Stimulated activated CD4-positive, alpha-beta T cell treated with anti-CD3 and anti-CD28 coated beads, TNF-alpha, amount 100 ng/mL, for 1 hour (primary cell): ENCODE results near the gene SLC2A4.
"Not testable (repeated sequence)": the region's sequence is repeated elsewhere in the genome, so short reads cannot be mapped to it uniquely, and the experiment has no call there.

ENCODE experiments used
- DNase-seq, 3 donors: peaks; one replicate each; pipeline ENCODE4 v3.0.0-alpha.2; 2020; ENCODE audit warnings: low read depth in 3 of 3, low spot score in 1 of 3

The SLC2A4 gene

DNA sequence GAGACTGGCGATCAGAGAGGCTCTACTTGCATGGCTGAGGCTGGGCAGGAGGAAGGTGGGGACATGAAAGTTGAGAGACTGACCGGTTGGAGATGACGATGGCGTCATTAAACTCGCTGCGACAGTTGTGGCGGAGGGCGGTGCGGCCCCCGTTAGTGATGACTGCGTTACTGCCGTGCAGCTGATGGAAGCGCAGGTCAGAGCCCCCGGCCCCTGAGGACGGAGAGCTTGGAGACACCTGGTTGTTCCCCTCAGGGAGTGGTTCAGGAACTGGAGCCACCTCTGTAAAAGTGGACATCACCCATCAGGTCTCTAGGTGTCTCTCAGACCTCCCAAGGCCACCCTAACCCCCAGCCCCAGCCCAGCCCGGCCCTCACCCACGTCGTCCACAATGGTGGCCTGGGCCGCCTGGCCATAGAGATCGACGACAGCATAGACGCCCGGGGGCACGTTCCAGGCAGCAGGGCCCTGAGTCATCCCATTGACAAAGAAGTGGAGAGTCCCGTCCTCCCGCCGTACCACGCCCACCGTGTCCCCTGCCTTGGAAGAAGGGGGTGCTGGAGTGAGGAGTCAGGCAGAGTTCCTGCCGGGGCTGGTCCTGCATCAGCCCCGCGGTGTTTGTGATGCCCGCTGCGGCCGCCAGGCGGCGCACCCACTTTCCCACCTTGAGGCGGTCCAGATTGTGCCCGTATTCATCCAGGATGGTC lies 42.4 kb downstream of the SLC2A4 start:
- DNase-seq: peak in 2 of 3 donors; percentile 40 to 59

DNA sequence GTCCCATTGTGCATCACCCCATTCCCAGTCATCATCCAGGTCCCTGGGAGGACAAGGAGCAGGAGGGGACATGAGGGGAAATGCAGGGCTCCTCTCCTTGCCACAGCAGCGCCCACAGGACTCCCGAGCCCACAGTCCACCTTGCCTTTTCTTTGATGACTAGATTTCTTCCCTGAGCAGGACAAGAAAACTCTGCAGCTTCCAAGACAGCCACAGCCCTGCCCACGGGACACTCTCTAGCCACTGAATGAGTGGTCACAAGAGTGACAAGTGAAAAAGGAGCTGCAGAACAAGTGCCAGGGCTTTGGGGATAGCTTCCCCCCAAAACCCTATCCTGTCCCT lies 42.9 kb downstream of the SLC2A4 start:
- DNase-seq: no peak

DNA sequence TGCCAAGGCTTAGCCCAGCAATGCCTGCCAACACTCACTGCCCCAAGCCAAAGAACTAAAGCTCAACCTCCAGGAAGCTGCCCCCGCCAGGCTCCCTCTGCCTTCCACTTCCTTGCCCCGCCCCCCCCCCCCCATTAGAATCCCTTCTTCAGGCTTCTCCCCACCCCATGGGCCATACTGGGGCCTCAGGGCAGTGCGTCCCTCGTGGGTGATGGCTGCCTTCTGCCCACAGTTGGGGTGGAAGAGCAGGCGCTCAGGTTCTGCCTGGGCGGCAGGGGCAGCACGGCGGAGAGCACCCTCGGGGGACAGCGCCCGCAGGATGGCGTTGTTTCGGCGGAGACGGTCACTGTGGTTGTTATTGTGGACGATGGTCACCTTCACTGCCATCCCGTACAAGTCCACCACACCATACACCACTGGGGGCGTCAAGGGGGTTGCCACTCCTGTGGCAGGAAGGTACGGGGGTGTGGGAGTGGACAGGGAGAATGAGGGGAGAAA lies 43.6 kb downstream of the SLC2A4 start:
- no peak for DNase-seq

DNA sequence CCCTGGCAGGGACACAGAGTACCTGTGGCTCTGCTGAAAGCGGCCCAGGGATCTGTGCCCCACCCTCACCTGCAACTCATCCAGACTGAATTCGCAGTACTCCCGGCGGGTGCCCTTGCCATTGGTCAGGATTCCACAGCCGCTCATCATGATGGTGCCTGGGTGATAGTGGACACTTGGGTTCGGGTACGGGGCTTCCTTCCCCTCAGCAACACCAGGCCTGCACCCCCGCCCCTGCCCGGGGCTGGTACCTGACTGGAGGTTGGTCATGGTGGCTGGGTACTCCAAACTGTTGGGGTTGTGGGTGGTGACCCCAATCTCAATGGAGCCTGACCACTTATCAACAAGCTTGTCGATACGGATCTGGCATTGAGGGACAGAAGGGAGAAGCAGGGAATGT lies 44.7 kb downstream of the SLC2A4 start:
- no peak for DNase-seq

DNA sequence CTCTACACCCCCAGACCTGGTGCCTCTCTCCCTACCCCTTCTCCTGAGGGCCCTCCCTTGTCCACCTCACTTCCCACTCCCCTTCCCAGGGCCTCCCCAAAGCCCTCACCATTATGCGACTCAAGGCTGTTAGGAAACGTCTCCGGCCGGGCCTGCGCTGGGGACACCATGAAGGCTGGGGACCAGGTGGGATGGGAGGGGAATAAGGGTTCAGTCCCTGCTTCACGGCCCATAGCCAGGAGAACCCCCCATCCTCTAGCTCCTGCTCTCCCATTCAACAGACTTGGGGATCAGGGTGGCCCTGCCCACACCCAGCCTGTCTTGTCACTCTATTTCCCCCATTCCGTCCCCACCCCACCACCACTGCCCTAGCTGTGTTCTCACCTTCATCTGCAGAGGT lies 45.5 kb downstream of the SLC2A4 start:
- DNase-seq: no peak

DNA sequence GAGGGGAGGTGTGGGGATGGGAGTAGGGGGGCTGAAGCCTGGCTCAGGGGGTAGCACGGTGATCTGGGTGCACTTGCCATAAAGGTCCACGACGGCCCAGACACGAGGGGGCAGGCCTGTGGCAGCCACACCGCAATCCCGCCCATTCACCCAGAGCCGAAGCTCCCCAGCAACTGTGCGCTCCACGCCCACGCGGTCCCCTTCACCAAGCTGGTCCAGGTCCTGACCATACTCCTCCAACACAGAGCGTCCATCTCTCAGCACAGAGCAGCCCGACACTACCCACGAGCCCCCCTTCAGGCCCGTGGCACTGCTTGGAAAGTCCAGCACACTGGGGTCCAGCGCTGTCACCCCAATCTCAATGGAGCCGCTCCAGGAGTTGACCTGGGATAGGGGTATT lies 46.0 kb downstream of the SLC2A4 start:
- no peak for DNase-seq

DNA sequence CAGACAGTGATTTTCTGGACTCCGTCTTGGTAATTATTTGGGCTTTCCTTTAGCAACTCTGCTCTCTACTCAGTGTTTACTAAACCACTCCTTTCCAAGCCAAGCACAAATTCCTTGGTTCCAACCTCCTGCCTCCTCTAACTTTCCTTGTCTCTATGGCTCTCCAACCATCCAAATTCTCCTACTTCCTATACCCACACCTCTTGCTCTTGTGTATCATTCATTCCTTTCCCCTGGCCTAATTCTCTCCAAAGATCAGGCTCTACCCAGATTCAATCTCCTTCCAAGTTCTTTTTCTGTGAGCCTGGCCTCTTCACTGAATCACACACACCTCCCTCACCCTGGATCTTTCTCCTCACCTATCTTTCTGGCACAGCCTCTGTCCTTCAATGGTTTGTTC lies 46.5 kb downstream of the SLC2A4 start:
- no peak for DNase-seq

DNA sequence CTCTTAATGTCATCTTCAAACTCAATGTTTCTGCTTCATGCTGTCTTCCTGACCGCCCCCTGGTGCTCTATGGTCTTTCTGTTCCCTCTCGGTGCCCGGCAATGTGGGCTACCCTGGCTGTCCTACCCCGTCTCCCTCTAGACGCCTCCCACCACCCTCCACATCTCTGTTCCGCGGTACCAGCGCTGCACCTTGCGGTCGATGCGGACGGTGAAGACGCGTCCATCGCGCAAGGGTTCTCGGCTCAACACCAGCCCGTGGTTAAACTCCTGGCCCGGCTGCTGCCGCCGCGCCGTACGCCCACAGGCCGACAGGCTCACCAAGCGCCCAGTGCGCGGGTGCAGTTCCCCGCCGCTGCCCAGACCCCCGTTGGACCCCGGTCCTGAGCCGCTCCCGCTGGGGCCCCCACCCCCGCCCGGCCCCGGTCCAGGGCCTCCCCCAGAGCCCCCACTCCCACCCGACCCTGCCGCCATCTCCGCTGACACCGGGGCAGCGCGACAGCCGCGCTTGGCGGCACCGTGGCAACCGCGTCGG lies 47.4 kb downstream of the SLC2A4 start, which contains the start of gene NEURL4:
NEURL4 (minus strand) TSS at position 496 of the 534 bp plus-strand sequence; CDS start at position 473, 23 bp downstream.
- DNase-seq: no peak

DNA sequence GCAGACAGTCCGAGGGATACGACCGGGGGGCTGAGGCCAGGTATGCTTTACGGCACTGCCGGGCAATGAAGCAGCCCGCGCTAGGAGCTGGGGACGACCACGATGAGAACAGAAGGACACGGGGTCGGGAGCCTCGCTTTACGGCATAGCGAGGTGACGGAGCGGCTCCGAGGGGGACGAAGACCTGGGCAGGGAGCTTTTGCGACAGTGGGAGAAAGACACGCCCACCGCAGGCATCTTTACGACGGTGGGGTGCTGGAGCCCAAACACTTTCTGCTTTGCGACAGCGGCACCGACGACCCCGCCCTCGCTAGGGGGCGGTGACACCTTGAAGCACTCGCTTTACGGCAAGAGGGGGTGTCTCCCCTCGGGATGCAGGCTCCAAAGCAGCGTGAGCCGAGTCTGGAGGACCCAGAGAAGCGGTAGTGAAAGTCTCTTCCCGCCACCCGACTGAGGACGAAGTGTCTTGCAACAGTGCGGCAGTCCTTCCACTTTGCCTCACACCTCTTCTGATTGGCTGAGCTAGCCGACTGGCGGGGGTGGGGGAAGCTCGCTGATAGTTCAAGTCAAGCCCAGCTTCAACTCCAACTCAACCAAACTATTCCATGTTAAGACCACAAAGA lies 48.0 kb downstream of the SLC2A4 start:
- DNase-seq: peak; percentile 84 to 90 (median 87)

DNA sequence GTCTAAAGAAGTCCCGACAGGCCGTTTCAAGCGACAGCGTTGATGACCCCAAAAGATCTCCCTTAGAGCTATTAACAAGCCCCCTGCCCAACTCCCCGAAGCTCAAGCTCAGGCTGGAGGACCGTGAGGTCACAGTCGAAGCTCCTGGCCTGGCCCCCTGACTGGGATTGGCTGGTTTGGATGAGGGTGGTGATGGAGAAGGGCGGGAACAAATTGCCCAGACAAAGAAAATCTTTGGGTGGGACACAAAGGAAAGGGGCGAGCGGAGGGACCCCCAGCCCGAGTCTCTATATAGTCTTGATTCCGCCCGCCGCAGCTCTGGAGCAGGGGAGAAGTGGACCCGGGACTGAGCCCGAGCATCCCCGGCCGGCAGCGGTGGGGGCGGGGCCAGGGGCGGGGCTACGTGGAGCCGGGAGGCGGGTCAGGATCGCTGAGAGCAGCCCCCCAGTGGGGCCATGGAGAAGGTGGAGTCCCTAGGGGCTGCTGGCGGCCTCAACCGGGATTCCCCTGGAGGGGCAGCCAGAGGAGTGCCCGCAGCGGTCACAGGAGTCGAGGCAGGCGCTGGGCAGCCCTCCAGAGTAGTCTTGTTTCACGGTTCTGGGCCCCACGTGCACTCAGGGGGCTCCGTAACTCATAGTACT lies 48.6 kb downstream of the SLC2A4 start:
- peak in 2 of 3 donors; percentile 44 to 68 for DNase-seq

DNA sequence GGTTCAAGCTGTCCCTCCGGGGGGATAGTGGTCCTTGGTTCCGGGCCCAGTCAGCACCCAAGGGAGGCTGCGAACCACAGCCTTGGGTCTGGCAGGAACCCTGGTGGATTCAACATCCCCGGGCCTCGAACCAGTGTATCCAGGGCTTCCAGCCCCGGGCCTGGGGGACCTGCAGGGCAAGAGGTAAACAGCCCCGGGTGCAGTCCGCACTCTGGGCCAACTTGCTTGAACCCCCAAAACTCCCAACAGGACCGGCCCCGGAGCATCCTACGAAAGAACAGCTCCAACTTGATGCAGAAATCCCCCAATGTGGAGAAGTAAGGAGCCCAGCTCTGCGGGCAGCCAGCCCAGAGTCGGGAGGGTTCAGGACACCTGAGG lies 49.1 kb downstream of the SLC2A4 start:
- no peak for DNase-seq

DNA sequence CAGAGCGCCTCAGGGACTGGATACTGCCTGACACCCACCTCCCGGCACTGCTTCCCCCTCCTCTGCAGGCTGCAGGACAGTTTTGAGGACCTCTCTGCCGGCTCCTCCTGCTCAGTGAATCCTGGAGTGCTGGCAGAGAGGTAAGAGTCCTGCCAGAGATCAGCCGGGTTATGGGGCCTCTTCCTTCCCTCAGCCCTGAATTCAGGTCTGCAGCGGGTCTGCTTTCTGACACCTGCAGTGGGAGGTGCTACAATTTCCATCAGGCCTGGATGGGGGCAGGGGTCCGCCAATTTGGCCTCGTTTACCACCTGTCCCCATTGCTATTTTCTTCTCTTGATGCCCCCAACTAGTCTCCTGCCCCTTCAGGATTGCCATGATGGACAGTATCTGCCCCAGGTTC lies 50.6 kb downstream of the SLC2A4 start:
- DNase-seq: no peak

DNA sequence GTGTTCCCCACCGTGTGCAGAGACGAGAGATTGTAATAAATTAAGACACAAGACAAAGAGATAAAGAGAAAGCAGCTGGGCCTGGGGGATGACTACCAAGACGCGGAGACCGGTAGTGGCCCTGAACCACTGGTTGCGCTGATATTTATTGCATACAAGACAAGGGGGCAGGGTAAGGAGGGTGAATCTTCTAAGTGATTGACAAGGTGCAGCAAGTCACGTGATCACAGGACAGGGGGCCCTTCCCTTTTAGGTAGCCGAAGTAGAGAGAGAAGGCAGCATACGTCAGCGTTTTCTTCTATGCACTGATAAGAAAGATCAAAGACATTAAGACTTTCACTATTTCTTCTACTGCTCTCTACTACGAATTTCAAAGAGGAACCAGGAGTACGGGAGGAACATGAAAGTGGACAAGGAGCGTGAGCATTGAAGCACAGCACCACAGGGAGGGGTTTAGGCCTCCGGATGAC lies 51.1 kb downstream of the SLC2A4 start:
- DNase-seq: not testable (repeated sequence)

DNA sequence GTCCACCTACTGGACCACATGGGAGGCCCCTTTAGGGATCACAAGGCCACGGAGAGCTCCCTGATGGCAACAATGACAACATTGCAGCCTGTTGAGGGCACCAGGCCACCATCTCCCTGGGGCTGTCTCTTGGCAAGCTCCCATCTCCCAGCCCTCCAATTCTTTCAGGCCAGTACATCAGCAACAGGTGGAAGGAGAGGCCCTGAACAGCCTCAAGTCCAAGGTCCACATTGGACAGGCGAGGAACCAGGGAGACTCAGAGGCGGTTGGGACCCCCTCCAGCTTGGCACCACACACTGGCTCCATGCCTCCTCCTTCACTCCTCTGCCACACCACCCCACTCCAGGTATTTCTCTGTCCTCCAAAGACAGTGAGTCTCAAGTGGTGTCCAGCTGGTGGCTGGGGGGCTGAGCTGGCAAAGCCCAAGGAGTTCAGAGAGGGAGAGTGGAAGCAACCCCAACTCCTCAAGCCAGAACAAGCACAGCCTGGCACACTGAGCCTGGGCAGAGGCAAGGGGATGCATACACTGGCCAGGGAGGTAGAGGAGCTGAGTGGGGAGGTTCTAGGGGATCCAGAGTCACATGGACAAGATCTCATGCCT lies 53.5 kb downstream of the SLC2A4 start:
- DNase-seq: no peak

DNA sequence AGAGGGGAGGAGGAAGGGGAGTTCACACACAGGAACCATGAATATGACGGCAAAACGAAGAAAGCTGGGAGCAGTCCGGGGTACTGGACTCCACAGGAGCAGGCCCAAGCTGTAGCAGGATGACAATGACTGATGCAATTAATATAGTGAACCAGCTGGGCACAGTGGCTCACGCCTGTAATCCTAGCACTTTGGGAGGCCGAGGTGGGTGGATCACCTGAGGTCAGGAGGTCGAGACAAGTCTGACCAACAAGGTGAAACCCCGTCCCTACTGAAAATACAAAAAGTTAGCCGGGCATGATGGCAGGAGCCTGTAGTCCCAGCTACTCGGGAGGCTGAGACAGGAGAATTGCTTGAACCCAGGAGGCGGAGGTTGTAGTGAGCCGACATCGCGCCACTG lies 54.2 kb downstream of the SLC2A4 start:
- not testable (repeated sequence) for DNase-seq

DNA sequence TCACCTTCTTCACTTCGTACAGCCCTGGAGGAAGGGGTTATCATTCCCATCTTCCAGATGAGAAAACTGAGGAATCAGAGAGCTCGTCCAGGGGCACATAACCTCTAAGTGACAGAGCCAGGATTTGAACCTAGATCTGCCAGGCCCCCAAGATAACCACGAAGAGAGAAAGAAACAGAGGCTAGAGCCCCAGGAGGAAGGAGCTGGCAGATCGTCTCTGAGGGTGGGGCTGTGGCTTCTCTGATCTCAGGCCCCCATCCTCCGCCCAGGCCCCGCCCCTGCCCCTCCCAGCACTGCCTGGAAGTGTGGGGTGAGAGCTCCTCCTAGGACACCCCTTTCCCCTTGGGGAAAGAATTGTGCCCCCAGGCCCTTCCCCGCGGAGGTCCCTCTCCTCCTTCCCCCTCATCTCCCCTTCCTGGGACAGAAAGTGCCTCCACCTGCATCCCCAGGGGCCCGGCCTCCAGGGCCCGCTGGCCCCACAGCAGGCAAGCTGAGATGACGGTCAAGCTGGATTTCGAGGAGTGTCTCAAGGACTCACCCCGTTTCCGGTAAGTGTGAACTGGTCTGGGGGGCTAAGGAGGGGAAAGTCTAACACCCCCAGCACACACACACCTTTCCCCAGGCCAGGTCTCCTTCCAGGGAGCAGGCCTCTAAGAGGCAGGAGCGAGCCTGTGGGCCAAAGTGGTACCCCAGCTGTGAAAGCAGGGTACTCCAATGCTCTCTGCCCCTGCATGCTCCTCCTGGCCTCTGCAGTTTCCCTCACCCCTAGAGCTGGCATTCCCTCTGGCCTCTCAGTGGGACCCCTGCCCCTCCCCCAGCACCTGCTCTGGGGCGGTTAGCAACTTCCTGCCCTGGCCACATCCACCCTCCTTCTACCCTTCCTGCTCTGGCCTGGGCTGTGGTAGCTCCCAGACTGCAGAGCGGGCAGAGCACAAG lies 55.0 kb downstream of the SLC2A4 start, which contains the start of gene ACAP1:
ACAP1 (plus strand) TSS at position 290 of the 936 bp plus-strand sequence; CDS start at position 496, 206 bp downstream.
- DNase-seq: peak; percentile 61 to 73 (median 70)

DNA sequence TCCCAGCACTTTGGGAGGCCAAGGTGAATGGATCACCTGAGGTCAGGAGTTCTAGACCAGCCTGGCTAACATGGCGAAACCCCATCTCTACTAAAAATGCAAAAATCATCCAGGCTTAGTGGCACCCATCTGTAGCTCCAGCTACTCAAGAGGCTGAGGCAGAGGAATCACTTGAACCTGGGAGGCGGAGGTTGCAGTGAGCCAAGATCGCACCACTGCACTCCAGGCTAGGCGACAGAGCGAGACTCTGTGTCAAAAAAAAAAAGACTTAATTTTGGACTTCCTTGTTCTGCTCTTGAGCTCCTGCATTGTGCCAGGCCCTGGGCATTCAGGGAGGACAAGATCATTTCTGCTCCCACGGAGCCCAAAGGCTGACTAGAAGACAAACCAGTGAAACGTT lies 56.1 kb downstream of the SLC2A4 start:
- not testable (repeated sequence) for DNase-seq
